BJ (cell line): Measurements from ENCODE around the gene ORM2. TPM values are rescaled to one million over a fixed set of nuclear protein-coding genes. Genes with fewer than 3 reads are reported as not detected.

Experiments
- CTCF ChIA-PET: fragments of 350-600 bp; formaldehyde crosslinking; extraction: SDS; loops from one replicate; lab custom pipeline; 2021; ENCODE audit warnings: antibody characterized with exemption, inconsistent platforms; lab: Yijun Ruan, JAX
- POLR2A ChIA-PET: fragments of 300-600 bp; sonication (Branson Sonifier 250); formaldehyde crosslinking; extraction: SDS; loops from one replicate; lab custom pipeline; 2021; ENCODE audit warnings: antibody characterized with exemption; lab: Charles Lee
- DNase-seq: peaks from one replicate; pipeline ENCODE4 v3.0.0-alpha.2; 2011; ENCODE audit warnings: low read depth
- H3K27me3 ChIP-seq: 2 replicates; pipeline ENCODE4 v1.6.0; 2011; ENCODE audit warnings: low read length; ENCODE audit not compliant: control insufficient read depth, insufficient read depth
- H3K36me3 ChIP-seq: 2 replicates; pipeline ENCODE4 v1.5.1; 2011; ENCODE audit warnings: low read length; ENCODE audit not compliant: control insufficient read depth, insufficient read depth
- H3K4me3 ChIP-seq: 2 replicates; pipeline ENCODE4 v1.5.1; 2011; ENCODE audit warnings: low read depth, mild to moderate bottlenecking, control low read depth, low read length
- polyA plus RNA-seq: library from polyadenylated mRNA; depleted of rRNA; stranded (reverse); fragments of >200 nt; gene quantifications from 2 replicates; pipeline ENCODE4 v1.2.3, GENCODE V29; 2011; rRNA removed
- TF ChIP-seq, protein P1 (sequence below): IDR thresholded peaks from 2 replicates; pipeline ENCODE4 v1.5.1; 2011; ENCODE audit warnings: low read depth, mild to moderate bottlenecking, control low read depth, inconsistent platforms, low read length, moderate library complexity; ENCODE audit not compliant: insufficient read depth

The ORM2 gene
- polyA plus RNA-seq, 1 experiment: not detected

- ChIA-PET POLR2A (no interaction called here), CTCF (no interaction called here)
- Histone ChIP-seq H3K4me3 (no peak overlapping the region), H3K36me3 (peaks cover 28% of the 10 kb centered on the region), H3K27me3 (no peaks in the 10 kb centered on the region)
- TF ChIP-seq, protein P1, sequence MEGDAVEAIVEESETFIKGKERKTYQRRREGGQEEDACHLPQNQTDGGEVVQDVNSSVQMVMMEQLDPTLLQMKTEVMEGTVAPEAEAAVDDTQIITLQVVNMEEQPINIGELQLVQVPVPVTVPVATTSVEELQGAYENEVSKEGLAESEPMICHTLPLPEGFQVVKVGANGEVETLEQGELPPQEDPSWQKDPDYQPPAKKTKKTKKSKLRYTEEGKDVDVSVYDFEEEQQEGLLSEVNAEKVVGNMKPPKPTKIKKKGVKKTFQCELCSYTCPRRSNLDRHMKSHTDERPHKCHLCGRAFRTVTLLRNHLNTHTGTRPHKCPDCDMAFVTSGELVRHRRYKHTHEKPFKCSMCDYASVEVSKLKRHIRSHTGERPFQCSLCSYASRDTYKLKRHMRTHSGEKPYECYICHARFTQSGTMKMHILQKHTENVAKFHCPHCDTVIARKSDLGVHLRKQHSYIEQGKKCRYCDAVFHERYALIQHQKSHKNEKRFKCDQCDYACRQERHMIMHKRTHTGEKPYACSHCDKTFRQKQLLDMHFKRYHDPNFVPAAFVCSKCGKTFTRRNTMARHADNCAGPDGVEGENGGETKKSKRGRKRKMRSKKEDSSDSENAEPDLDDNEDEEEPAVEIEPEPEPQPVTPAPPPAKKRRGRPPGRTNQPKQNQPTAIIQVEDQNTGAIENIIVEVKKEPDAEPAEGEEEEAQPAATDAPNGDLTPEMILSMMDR: no peak
- DNase-seq: no peak
Measured at GRCh38 chr9:114375386-114376175, 45.9 kb downstream of the ORM2 start.

GRCh38 chr9:114376586-114377445, 47.1 kb downstream of the ORM2 start:
- no peak overlapping the region for H3K4me3 ChIP-seq
- TF ChIP-seq, protein P1: no peak
- peaks cover 32% of the 10 kb centered on the region for H3K36me3 ChIP-seq
- ChIA-PET POLR2A (no interaction called here), CTCF (no interaction called here)
- no peaks in the 10 kb centered on the region for H3K27me3 ChIP-seq
- DNase-seq: no peak

GRCh38 chr9:114378016-114378415, 48.3 kb downstream of the ORM2 start:
- ChIA-PET POLR2A (no interaction called here), CTCF (no interaction called here)
- peaks cover 33% of the 10 kb centered on the region for H3K36me3 ChIP-seq
- TF ChIP-seq, protein P1: no peak
- H3K4me3 ChIP-seq: no peak overlapping the region
- no peaks in the 10 kb centered on the region for H3K27me3 ChIP-seq
- no peak for DNase-seq

- DNase-seq: no peak
- ChIA-PET POLR2A (no interaction called here), CTCF (no interaction called here)
- H3K27me3 ChIP-seq: no peaks in the 10 kb centered on the region
- no peak overlapping the region for H3K4me3 ChIP-seq
- H3K36me3 ChIP-seq: peaks cover 31% of the 10 kb centered on the region
- TF ChIP-seq, protein P1: no peak
Measured at GRCh38 chr9:114378883-114379282, 49.2 kb downstream of the ORM2 start.

Other genes starting within 250 kb of the ORM2 start
- gene KIF12, start 230.6 kb upstream of the ORM2 start, polyA plus RNA-seq: 0.07 TPM in 2 replicates
- gene COL27A1, start 174.3 kb upstream of the ORM2 start, polyA plus RNA-seq: 11.6 and 16.6 TPM in 2 replicates
- gene ORM1, start 6.8 kb upstream of the ORM2 start, polyA plus RNA-seq: not detected in 2 replicates
- 6.3 and 11.8 TPM in 2 replicates for gene AKNA, start 58.1 kb downstream of the ORM2 start, polyA plus RNA-seq
- gene WHRN, start 175.6 kb downstream of the ORM2 start, polyA plus RNA-seq: 0.61 and 1.5 TPM in 2 replicates